ENCODE measurements around the gene ZNF536.

The ZNF536 gene

DNA sequence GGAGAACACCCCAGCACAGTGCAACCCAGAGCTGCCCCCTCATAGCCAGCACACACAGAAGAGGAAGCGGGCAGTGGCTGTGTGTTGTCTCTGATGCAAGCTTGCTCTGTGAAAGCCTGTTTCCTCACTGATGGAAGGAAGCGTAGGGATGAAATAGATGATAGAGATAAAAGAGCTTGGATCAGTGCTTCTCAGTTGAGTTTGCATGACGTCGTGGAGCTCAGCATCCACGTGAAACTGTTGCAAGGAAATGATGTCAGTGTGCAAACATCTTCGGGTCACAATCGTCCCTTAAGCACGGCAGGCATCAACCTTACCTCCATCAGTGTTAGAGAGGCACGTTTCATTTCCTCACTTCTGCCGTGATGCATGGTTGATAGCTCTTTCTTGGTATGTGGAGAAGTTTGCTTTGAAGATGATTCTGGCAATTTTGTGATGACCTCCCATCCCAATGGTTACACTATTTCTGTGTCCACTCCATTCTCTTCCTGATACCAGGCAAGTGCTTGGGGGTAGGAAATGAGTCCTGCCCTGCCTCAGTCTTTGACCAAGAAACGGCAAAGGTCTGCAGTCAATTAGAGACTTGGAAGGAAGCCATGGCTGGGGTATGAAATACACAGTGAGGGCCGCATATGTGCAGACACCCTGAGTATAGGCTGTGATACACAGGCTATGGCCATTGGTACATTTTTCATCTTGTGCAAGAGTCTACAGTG lies 183.0 kb downstream of the ZNF536 start:
- no peak overlapping the region for H3K9ac ChIP-seq
- H3K4me3 ChIP-seq (ENCODE audit: low read depth, low read length), result no peak overlapping the region
- no peaks in the 10 kb centered on the region for H3K36me3 ChIP-seq (ENCODE audit: control insufficient read depth, insufficient read depth, low read length)
- H3K79me2 ChIP-seq, result no peaks in the 10 kb centered on the region
- no peaks in the 10 kb centered on the region for H3K4me1 ChIP-seq
- H3K4me2 ChIP-seq (ENCODE audit: low read length), result no peak overlapping the region
- H3K9me3 ChIP-seq (ENCODE audit: control insufficient read depth, low read length), result no peaks in the 10 kb centered on the region
- no peak overlapping the region for H3K27ac ChIP-seq
- no peaks in the 10 kb centered on the region for H3K27me3 ChIP-seq (ENCODE audit: control insufficient read depth, insufficient read depth, low read length)
- TF ChIP-seq, protein P1, sequence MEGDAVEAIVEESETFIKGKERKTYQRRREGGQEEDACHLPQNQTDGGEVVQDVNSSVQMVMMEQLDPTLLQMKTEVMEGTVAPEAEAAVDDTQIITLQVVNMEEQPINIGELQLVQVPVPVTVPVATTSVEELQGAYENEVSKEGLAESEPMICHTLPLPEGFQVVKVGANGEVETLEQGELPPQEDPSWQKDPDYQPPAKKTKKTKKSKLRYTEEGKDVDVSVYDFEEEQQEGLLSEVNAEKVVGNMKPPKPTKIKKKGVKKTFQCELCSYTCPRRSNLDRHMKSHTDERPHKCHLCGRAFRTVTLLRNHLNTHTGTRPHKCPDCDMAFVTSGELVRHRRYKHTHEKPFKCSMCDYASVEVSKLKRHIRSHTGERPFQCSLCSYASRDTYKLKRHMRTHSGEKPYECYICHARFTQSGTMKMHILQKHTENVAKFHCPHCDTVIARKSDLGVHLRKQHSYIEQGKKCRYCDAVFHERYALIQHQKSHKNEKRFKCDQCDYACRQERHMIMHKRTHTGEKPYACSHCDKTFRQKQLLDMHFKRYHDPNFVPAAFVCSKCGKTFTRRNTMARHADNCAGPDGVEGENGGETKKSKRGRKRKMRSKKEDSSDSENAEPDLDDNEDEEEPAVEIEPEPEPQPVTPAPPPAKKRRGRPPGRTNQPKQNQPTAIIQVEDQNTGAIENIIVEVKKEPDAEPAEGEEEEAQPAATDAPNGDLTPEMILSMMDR (IDR thresholded peaks at IDR 0.05), result no peak
- H2AFZ ChIP-seq, result no peak overlapping the region

DNA sequence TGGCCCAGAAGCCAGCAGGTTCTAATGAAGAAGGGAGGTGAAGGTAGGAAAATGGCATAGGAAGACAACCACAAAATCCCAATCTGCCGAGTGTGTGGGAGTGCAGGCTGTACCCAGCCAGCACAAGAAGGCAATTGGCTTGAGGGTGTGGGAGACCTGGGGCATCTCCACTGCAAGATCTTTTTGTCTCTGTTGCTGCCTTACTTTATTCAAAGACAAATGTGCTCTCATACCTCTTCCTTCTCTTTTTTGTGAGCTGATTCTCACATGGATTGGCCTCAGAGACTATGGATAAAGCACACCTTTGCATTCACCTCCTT lies 183.6 kb downstream of the ZNF536 start:
- Histone ChIP-seq H3K4me2 (ENCODE audit: low read length) (no peak overlapping the region), H3K36me3 (ENCODE audit: control insufficient read depth, insufficient read depth, low read length) (no peaks in the 10 kb centered on the region), H3K27ac (no peak overlapping the region), H3K9ac (no peak overlapping the region), H2AFZ (no peak overlapping the region), H3K27me3 (ENCODE audit: control insufficient read depth, insufficient read depth, low read length) (no peaks in the 10 kb centered on the region), H3K79me2 (no peaks in the 10 kb centered on the region), H3K4me1 (no peaks in the 10 kb centered on the region), H3K4me3 (ENCODE audit: low read depth, low read length) (no peak overlapping the region), H3K9me3 (ENCODE audit: control insufficient read depth, low read length) (no peaks in the 10 kb centered on the region)
- TF ChIP-seq, protein P1 (IDR thresholded peaks at IDR 0.05), result no peak

DNA sequence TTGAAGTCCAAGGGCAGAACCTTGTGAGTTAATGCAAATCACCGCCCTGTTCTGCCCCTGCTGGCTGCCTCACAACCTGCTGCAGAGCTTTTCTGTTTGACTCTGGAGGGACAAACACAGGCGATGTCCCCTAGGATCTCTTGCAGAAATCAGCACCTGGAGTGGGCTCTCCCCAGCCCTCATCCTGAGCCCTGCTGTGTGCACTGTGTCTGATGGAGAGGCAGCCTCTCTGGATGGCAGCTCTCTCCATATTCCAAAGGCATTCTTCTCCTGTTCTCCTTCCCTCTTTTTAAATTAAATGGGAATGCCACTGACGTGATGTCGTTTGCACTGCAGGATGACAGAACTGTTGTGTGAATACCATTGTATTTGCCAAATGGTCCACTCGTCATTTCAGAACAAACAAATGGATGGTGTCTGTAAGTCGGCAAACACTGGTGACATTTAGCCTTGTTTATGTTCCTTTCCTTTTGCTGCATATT lies 184.1 kb downstream of the ZNF536 start:
- TF ChIP-seq, protein P1 (IDR thresholded peaks at IDR 0.05), result no peak

DNA sequence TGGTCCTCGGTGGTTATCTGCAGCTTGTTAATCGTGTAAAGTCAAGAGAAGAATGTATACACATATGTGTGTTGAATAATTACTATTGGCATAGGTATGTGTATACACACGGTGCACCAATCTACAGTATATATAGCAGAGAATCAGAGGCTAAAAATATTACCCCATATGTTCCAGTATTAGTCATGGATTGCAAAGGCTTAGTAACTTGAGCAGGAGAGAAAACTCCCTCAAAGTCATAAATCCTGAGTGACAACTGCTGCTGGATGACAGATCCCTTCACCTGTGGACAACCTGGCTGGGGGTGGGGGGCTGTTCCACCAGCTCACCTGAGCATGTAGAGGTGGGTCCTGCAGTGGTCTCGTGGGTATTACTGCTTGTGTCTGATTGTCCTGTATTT lies 185.0 kb downstream of the ZNF536 start:
- Histone ChIP-seq H3K27ac (no peak overlapping the region), H3K27me3 (ENCODE audit: control insufficient read depth, insufficient read depth, low read length) (no peaks in the 10 kb centered on the region), H3K4me2 (ENCODE audit: low read length) (no peak overlapping the region), H3K79me2 (no peaks in the 10 kb centered on the region), H2AFZ (no peak overlapping the region), H3K36me3 (ENCODE audit: control insufficient read depth, insufficient read depth, low read length) (no peaks in the 10 kb centered on the region), H3K9ac (no peak overlapping the region), H3K9me3 (ENCODE audit: control insufficient read depth, low read length) (no peaks in the 10 kb centered on the region), H3K4me3 (ENCODE audit: low read depth, low read length) (no peak overlapping the region), H3K4me1 (no peaks in the 10 kb centered on the region)
- TF ChIP-seq, protein P1 (IDR thresholded peaks at IDR 0.05), result no peak

More for the DNA sequence above, 184.1 kb downstream of the ZNF536 start:
- no peak overlapping the region for H3K4me2 ChIP-seq (ENCODE audit: low read length)
- no peaks in the 10 kb centered on the region for H3K36me3 ChIP-seq (ENCODE audit: control insufficient read depth, insufficient read depth, low read length)
- H3K9ac ChIP-seq, result no peak overlapping the region
- no peak overlapping the region for H2AFZ ChIP-seq
- no peak overlapping the region for H3K27ac ChIP-seq
- no peak overlapping the region for H3K4me3 ChIP-seq (ENCODE audit: low read depth, low read length)
- H3K79me2 ChIP-seq, result no peaks in the 10 kb centered on the region
- no peaks in the 10 kb centered on the region for H3K4me1 ChIP-seq
- no peaks in the 10 kb centered on the region for H3K9me3 ChIP-seq (ENCODE audit: control insufficient read depth, low read length)
- no peaks in the 10 kb centered on the region for H3K27me3 ChIP-seq (ENCODE audit: control insufficient read depth, insufficient read depth, low read length)

Data from parathyroid adenoma (tissue), 2 donors.